ENCODE data around the gene NXPE3. TPM values are rescaled to one million over a fixed set of nuclear protein-coding genes. Genes with fewer than 3 reads are reported as not detected.

The NXPE3 gene
- total and polyA plus RNA-seq, 2 donors: 9.3 to 12.3 TPM

DNA sequence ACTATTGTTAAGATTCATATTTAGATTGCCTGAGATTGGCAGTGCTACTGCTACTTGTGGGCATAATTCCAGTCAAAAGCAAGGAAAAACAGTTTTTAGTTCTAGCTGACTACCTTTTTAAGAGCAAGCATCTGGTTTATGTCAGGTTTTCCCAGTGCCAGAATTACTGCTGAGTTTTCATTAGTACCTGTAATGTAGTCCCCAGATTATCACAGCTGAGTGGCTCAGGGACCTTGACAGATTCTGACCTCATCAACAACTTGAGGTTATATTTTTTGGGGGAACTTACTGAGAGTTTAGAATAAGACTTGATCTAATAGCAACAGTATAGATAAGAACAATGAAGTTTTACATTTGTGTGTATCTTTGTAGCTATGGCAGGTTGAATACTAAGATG is 31.0 kb downstream of the NXPE3 start:
- no peak for DNase-seq (ENCODE audit: extremely low spot score)
- no peaks in the 10 kb centered on the region for H3K4me1 ChIP-seq (ENCODE audit: insufficient read depth)
- no peaks in the 10 kb centered on the region for H3K36me3 ChIP-seq (ENCODE audit: insufficient read depth)
- no peak overlapping the region for H3K27ac ChIP-seq (ENCODE audit: low read depth)
- no peak overlapping the region for H3K4me3 ChIP-seq (ENCODE audit: low read depth, low read length)

DNA sequence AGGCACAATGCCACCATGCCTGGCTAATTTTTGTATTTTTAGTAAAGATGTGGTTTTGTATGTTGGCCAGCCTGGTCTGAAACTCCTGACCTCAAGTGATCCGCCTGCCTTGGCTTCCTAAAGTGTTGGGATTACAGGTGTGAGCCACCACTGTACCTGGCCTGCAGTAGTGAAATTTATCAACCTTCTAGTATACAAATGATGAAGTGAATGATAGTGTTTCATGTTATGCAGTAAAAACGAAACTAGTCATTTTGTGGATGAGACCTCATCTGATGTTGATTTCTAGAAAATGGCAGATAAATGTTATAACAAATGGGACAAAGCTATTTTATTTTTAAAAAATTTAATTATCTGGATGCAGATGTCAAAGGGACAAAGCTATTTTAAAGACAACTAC is 32.9 kb downstream of the NXPE3 start:
- no peaks in the 10 kb centered on the region for H3K36me3 ChIP-seq (ENCODE audit: insufficient read depth)
- WGBS: 94% methylated on average over 2 of the region's 2 CpGs
- H3K4me1 ChIP-seq (ENCODE audit: insufficient read depth): no peaks in the 10 kb centered on the region
- H3K27ac ChIP-seq (ENCODE audit: low read depth): no peak overlapping the region
- no peak overlapping the region for H3K4me3 ChIP-seq (ENCODE audit: low read depth, low read length)
- DNase-seq (ENCODE audit: extremely low spot score): no peak

- no peak overlapping the region for H3K27ac ChIP-seq (ENCODE audit: low read depth)
- no peak for DNase-seq (ENCODE audit: extremely low spot score)
- H3K4me3 ChIP-seq (ENCODE audit: low read depth, low read length): no peak overlapping the region
- no peaks in the 10 kb centered on the region for H3K36me3 ChIP-seq (ENCODE audit: insufficient read depth)
- H3K4me1 ChIP-seq (ENCODE audit: insufficient read depth): no peaks in the 10 kb centered on the region
Measured at GRCh38 chr3:101812895-101813294, 33.9 kb downstream of the NXPE3 start.

DNA sequence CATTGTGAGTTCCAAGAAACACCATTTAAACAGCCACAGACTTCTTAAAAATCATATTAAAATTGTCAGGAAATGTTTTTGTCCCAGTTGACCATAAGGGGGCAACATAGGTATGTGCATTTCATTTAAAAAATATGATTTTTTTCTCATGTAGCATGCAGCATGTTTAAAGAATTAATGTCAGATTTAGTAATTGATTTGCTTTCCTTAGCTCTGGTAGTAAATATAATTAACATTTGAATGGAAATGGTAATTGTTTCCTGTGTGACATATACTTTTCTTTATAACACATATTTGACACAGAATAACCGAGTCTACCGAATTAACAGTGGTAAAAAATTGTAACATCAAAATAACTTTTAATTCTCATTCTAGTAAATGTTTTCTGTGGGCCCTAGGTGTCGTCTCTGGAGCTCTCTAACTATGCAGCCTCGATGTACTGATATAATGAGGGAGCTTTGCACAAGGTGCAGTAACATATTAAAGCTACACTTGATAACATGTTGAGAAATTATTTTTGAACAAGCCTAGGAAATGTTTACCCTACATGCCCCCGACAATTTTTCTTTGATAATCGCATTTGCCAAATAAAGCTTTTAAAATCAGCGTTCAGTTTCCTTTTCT is 34.9 kb downstream of the NXPE3 start:
- no peaks in the 10 kb centered on the region for H3K4me1 ChIP-seq (ENCODE audit: insufficient read depth)
- no peak overlapping the region for H3K27ac ChIP-seq (ENCODE audit: low read depth)
- no peak for DNase-seq (ENCODE audit: extremely low spot score)
- no peak overlapping the region for H3K4me3 ChIP-seq (ENCODE audit: low read depth, low read length)
- WGBS: 60% methylated on average over 7 of the region's 7 CpGs
- H3K36me3 ChIP-seq (ENCODE audit: insufficient read depth): no peaks in the 10 kb centered on the region

DNA sequence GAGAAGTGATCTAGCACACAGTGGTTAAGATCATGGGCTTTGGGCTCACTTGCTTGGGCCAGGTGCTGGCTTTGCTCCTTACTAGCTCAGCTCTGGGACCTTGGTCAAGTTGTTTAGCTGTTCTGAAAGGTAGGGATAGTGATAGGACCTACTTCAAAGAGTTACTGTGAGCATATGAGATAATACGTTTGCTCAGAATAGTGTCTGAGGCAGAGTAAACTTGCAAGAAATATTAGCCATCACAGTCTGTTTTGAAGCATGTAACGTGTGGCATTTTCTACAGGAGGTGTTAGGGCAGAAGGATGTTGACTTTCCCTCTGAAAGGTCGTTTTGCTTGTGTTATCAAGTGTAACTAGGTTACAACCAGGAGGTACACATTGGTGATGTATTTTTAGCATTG is 35.8 kb downstream of the NXPE3 start:
- Histone ChIP-seq H3K4me3 (ENCODE audit: low read depth, low read length) (no peak overlapping the region), H3K4me1 (ENCODE audit: insufficient read depth) (no peaks in the 10 kb centered on the region), H3K36me3 (ENCODE audit: insufficient read depth) (no peaks in the 10 kb centered on the region), H3K27ac (ENCODE audit: low read depth) (no peak overlapping the region)
- no peak for DNase-seq (ENCODE audit: extremely low spot score)
- WGBS: 74% methylated on average over 3 of the region's 3 CpGs

- H3K27ac ChIP-seq (ENCODE audit: low read depth): no peak overlapping the region
- H3K4me3 ChIP-seq (ENCODE audit: low read depth, low read length): no peak overlapping the region
- WGBS: 61% methylated on average over 4 of the region's 4 CpGs
- no peaks in the 10 kb centered on the region for H3K4me1 ChIP-seq (ENCODE audit: insufficient read depth)
- H3K36me3 ChIP-seq (ENCODE audit: insufficient read depth): no peaks in the 10 kb centered on the region
- DNase-seq (ENCODE audit: extremely low spot score): no peak
Measured at GRCh38 chr3:101816215-101817149, 37.5 kb downstream of the NXPE3 start.

DNA sequence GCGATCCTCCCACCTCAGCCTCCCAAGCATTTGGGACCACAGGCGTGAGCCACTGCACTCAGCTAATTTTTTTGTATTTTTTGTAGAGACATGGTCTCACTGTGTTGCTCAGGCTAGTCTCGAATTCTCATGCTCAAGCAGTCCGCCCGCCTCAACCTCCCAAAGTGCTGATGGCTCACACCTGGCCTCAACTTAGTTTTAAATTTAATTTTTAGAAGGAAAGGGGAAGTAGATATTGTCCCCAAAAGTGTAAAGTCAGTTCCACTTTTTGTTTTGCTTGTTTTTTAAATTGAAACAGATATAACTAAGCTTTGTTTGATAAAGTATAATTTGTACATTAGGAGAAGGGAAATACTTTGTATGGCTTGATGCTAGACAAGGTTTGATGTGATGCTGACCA is 39.0 kb downstream of the NXPE3 start:
- 94% methylated on average over 5 of the region's 5 CpGs for WGBS
- Histone ChIP-seq H3K4me1 (ENCODE audit: insufficient read depth) (no peaks in the 10 kb centered on the region), H3K36me3 (ENCODE audit: insufficient read depth) (no peaks in the 10 kb centered on the region), H3K4me3 (ENCODE audit: low read depth, low read length) (no peak overlapping the region), H3K27ac (ENCODE audit: low read depth) (no peak overlapping the region)
- no peak for DNase-seq (ENCODE audit: extremely low spot score)

DNA sequence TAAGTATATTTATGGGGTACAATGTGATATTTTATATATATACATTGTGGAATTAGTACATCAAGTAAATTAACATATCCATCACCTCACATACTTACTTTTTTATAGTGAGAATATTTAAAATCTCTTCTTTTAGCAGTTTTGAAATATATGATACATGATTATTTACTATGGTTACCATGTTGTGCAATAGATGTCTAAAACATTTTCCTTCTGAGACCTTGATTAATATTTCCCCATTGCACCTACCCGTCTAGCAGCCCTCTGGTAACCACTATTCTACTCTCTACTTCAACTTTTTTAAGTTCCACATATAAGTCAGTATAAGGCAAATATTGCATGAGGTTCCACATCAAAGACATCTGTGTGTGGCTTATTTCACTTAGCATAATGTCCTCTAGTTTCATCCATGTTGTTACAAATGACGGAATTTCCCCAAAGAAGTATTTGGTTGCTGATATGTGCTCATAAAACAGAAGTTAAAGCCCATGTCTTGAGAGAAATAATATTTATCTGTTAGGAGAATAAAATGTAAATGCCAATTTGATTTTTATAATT is 40.7 kb downstream of the NXPE3 start:
- H3K4me3 ChIP-seq (ENCODE audit: low read depth, low read length): no peak overlapping the region
- H3K36me3 ChIP-seq (ENCODE audit: insufficient read depth): no peaks in the 10 kb centered on the region
- no peak for DNase-seq (ENCODE audit: extremely low spot score)
- no peak overlapping the region for H3K27ac ChIP-seq (ENCODE audit: low read depth)
- 91% methylated on average over 2 of the region's 2 CpGs for WGBS
- no peaks in the 10 kb centered on the region for H3K4me1 ChIP-seq (ENCODE audit: insufficient read depth)

- Histone ChIP-seq H3K36me3 (ENCODE audit: insufficient read depth) (no peaks in the 10 kb centered on the region), H3K4me3 (ENCODE audit: low read depth, low read length) (no peak overlapping the region), H3K27ac (ENCODE audit: low read depth) (no peak overlapping the region), H3K4me1 (ENCODE audit: insufficient read depth) (no peaks in the 10 kb centered on the region)
- no peak for DNase-seq (ENCODE audit: extremely low spot score)
- 99% methylated on average over 19 of the region's 19 CpGs for WGBS
Measured at GRCh38 chr3:101821503-101821902, 42.5 kb downstream of the NXPE3 start.

GRCh38 chr3:101823525-101823924 is 44.5 kb downstream of the NXPE3 start:
- no peak for DNase-seq (ENCODE audit: extremely low spot score)
- Histone ChIP-seq H3K36me3 (ENCODE audit: insufficient read depth) (no peaks in the 10 kb centered on the region), H3K4me3 (ENCODE audit: low read depth, low read length) (no peak overlapping the region), H3K27ac (ENCODE audit: low read depth) (no peak overlapping the region), H3K4me1 (ENCODE audit: insufficient read depth) (no peaks in the 10 kb centered on the region)
- 81% methylated on average over 5 of the region's 5 CpGs for WGBS

DNA sequence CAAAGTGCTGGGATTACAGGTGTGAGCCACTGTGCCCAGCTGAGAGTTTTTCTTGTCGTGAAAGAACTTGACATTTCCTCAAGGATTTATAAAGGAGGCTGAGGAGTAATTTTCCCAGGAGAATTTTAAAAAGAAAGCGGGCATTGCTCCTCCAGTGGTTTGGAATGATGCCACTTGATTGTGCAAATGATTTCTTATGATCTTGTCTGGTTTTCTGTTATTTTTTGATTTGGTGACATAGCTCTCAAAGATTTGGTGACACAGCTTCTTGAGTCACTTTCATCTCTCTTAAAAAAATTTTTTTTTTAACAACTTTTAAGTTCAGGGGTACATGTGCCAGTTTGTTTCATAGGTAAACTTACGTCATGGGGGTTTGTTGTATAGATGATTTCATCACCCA is 45.7 kb downstream of the NXPE3 start:
- DNase-seq (ENCODE audit: extremely low spot score): no peak
- Histone ChIP-seq H3K4me1 (ENCODE audit: insufficient read depth) (no peaks in the 10 kb centered on the region), H3K4me3 (ENCODE audit: low read depth, low read length) (no peak overlapping the region), H3K27ac (ENCODE audit: low read depth) (peak overlapping the region; percentile 6), H3K36me3 (ENCODE audit: insufficient read depth) (no peaks in the 10 kb centered on the region)
- WGBS: 65% methylated on average over 3 of the region's 3 CpGs

DNA sequence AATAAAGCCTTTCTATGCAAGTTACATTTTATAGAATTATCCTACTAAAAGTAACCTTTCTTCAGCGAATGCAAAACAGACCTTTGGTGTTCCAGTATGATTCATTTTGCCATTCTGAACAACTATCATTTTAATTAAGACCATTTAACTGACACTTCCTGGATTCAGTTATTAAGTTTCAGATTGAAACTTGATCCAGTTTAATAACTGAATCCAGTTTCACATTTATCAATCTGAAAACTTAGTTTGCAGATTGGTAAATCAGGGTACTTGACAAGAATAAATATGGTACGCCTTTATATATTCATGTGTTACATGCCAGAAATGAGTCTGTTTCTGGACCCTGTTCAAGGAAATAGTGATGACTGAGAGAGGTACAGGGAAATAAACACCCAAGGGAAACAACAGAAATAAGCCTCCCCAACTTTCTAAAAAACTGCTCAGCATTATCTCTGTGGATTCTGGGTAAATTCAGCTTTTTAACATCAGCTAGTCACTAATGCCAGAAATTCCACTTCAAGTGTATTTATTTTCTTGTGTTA is 47.0 kb downstream of the NXPE3 start:
- Histone ChIP-seq H3K4me3 (ENCODE audit: low read depth, low read length) (no peak overlapping the region), H3K27ac (ENCODE audit: low read depth) (peak overlapping the region; percentile 79), H3K36me3 (ENCODE audit: insufficient read depth) (no peaks in the 10 kb centered on the region), H3K4me1 (ENCODE audit: insufficient read depth) (no peaks in the 10 kb centered on the region)
- WGBS: 71% methylated on average over 2 of the region's 2 CpGs
- no peak for DNase-seq (ENCODE audit: extremely low spot score)

DNA sequence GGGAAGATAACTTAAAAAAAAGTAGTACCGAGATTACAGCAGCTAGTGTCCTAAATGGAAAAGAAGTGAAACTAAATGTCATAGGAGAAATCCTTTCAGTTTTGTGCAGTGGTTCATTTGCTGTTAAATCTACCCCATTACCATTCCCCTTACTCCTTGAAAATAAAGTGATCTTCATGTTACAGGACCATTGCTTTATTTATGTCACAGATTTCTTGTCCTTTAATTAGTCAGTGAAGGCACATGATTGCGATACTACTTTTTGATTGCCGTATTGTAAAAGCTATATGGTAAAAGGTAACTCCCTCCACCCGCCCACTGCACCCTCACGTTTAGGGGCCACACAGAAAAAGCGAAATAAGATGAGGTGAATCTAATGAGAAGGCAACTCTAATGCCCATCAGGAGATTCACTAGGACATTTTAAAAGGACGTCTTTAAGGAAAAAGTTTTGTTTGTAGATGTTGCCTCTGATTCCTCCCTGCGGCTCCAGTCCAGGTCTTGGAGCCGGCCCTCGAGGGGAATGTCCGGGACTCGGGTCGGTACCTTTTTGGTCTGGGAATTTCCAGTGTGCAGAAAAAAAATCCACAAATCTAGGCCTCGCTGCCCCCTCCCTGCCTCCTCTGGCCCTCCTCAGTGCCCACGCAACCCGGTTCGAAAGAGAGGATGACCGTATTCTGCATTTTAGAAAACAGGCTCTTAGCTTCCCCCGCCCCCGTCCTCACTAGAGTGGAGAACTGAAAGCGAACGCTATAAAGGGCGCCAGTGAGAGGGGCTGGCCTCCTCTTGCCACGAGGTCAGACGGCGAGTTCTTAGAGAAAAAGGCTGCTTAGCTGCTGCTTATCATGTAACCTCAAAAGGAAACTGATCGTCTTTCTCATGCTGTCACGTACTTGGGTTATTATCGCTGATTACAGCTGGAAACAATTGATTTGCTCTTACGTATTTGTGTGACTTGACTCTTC is 48.5 kb downstream of the NXPE3 start:
- Histone ChIP-seq H3K4me1 (ENCODE audit: insufficient read depth) (no peaks in the 10 kb centered on the region), H3K36me3 (ENCODE audit: insufficient read depth) (no peaks in the 10 kb centered on the region), H3K27ac (ENCODE audit: low read depth) (peak overlapping the region; percentile 86), H3K4me3 (ENCODE audit: low read depth, low read length) (peak overlapping the region; percentile 61)
- 1% methylated on average over 30 of the region's 30 CpGs for WGBS
- DNase-seq (ENCODE audit: extremely low spot score): peak; percentile 78
